Neural cell (in vitro differentiated cells): Measurements from ENCODE around the gene BRIP1. TPM values are rescaled to one million over a fixed set of nuclear protein-coding genes. Genes with fewer than 3 reads are reported as not detected.
"Not testable (repeated sequence)": the region's sequence is repeated elsewhere in the genome, so short reads cannot be mapped to it uniquely, and the experiment has no call there.

Experiments
- H2AFZ ChIP-seq: fragments of 200-600, 300-800 bp; sonication (generic), shearing (Covaris generic); 2 replicates; pipeline ENCODE4 v1.6.0; 2014; ENCODE audit warnings: low read depth, mild to moderate bottlenecking, antibody characterized with exemption, low read length, moderate library complexity
- H3F3A ChIP-seq: fragments of 200-600 bp; shearing (Covaris generic); 2 replicates; pipeline ENCODE4 v1.6.1; 2016; ENCODE audit warnings: mild to moderate bottlenecking, moderate library complexity, mixed read lengths, antibody characterized with exemption, low read length; ENCODE audit not compliant: insufficient read depth, poor library complexity, severe bottlenecking
- H3K27ac ChIP-seq: fragments of 200-600, 300-800 bp; sonication (generic), shearing (Covaris generic); 2 replicates; pipeline ENCODE4 v1.5.1; 2014; ENCODE audit warnings: mild to moderate bottlenecking, low read length, moderate library complexity
- H3K27me3 ChIP-seq: fragments of 300-800, 200-600 bp; sonication (generic), shearing (Covaris generic); 2 replicates; pipeline ENCODE4 v1.6.0; 2014; ENCODE audit warnings: mild to moderate bottlenecking, low read depth, low read length, moderate library complexity; ENCODE audit not compliant: insufficient read depth
- H3K36me3 ChIP-seq: fragments of 300-800, 200-600 bp; sonication (generic), shearing (Covaris generic); 2 replicates; pipeline ENCODE4 v1.5.1; 2014; ENCODE audit warnings: mild to moderate bottlenecking, antibody characterized with exemption, low read length, moderate library complexity; ENCODE audit not compliant: insufficient read depth
- H3K4me2 ChIP-seq: fragments of 300-800, 200-600 bp; sonication (generic), shearing (Covaris generic); 2 replicates; pipeline ENCODE4 v1.6.0; 2014; ENCODE audit warnings: mild to moderate bottlenecking, low read length
- H3K4me3 ChIP-seq: fragments of 300-800, 200-600 bp; sonication (generic), shearing (Covaris generic); 2 replicates; pipeline ENCODE4 v1.5.1; 2014; ENCODE audit warnings: mild to moderate bottlenecking, low read length, moderate library complexity
- H3K79me2 ChIP-seq: fragments of 200-600 bp; shearing (Covaris generic); replicated peaks from 2 replicates; pipeline ENCODE4 v1.6.0; 2014; ENCODE audit warnings: mild to moderate bottlenecking, low read length, moderate library complexity; ENCODE audit not compliant: insufficient read depth
- H3K9ac ChIP-seq: fragments of 300-800, 200-600 bp; sonication (generic), shearing (Covaris generic); 2 replicates; pipeline ENCODE4 v1.6.1; 2016; ENCODE audit warnings: mild to moderate bottlenecking, low read length, mixed read lengths
- H3K9me2 ChIP-seq: fragments of 200-600 bp; shearing (Covaris generic); 2 replicates; pipeline ENCODE4 v1.6.1; 2016; ENCODE audit warnings: mild to moderate bottlenecking, low read length, mixed read lengths; ENCODE audit not compliant: insufficient read depth
- H3K9me3 ChIP-seq: fragments of 200-600, 300-800 bp; sonication (generic), shearing (Covaris generic); 2 replicates; pipeline ENCODE4 v1.6.1; 2016; ENCODE audit warnings: mild to moderate bottlenecking, mixed run types, low read length, moderate library complexity, mixed read lengths
- H4K20me1 ChIP-seq: fragments of 200-600 bp; shearing (Covaris generic); 2 replicates; pipeline ENCODE4 v1.6.1; 2016; ENCODE audit warnings: mild to moderate bottlenecking, mixed run types; ENCODE audit not compliant: insufficient read depth
- CTCF ChIP-seq: fragments of 450-650 bp; IDR thresholded peaks from 2 replicates; pipeline ENCODE4 v1.5.1; 2014; ENCODE audit warnings: antibody characterized with exemption, mild to moderate bottlenecking, moderate library complexity; ENCODE audit not compliant: poor library complexity, severe bottlenecking
- EP300 ChIP-seq: fragments of 450-650 bp; conservative IDR thresholded peaks from 2 replicates; pipeline ENCODE4 v1.6.1; 2014; ENCODE audit warnings: antibody characterized with exemption, mild to moderate bottlenecking, moderate library complexity; ENCODE audit not compliant: poor library complexity, severe bottlenecking
- EZH2 ChIP-seq: fragments of 200-600, 300-800 bp; shearing (Covaris generic), sonication (generic); IDR thresholded peaks from 2 replicates; pipeline ENCODE4 v1.6.1; 2014; ENCODE audit warnings: antibody characterized with exemption, low read length, borderline replicate concordance, mild to moderate bottlenecking; ENCODE audit not compliant: insufficient read depth, poor library complexity, severe bottlenecking
- MXI1 ChIP-seq: fragments of 450-650 bp; conservative IDR thresholded peaks from 2 replicates; pipeline ENCODE4 v1.6.1; 2014; ENCODE audit warnings: antibody characterized with exemption, mild to moderate bottlenecking; ENCODE audit not compliant: poor library complexity, severe bottlenecking
- POLR2AphosphoS5 ChIP-seq: IDR thresholded peaks from 2 replicates; pipeline ENCODE4 v1.6.1; 2012
- RAD21 ChIP-seq: fragments of 450-650 bp; conservative IDR thresholded peaks from 2 replicates; pipeline ENCODE4 v1.6.1; 2014; ENCODE audit warnings: antibody characterized with exemption, mild to moderate bottlenecking, moderate library complexity
- REST ChIP-seq: IDR thresholded peaks from 2 replicates; pipeline ENCODE4 v1.6.1; 2012; ENCODE audit warnings: borderline replicate concordance
- SMC3 ChIP-seq: fragments of 450-650 bp; conservative IDR thresholded peaks from 2 replicates; pipeline ENCODE4 v1.6.1; 2014; ENCODE audit warnings: antibody characterized with exemption, mild to moderate bottlenecking, moderate library complexity; ENCODE audit not compliant: poor library complexity
- TAF1 ChIP-seq: IDR thresholded peaks from 2 replicates; pipeline ENCODE4 v1.6.1; 2012; ENCODE audit warnings: low read depth
- polyA plus RNA-seq: library from polyadenylated mRNA; depleted of rRNA; stranded (reverse); fragments of >200 nt; gene quantifications from 2 replicates; pipeline ENCODE4 v1.2.3, GENCODE V29; 2014

BRIP1 gene
- polyA plus RNA-seq, 1 donor from 2014 or later: 0.47 TPM

- no peak overlapping the region for H2AFZ ChIP-seq
- no peaks in the 10 kb centered on the region for H3K36me3 ChIP-seq
- H4K20me1 ChIP-seq: no peaks in the 10 kb centered on the region
- H3K27me3 ChIP-seq: no peaks in the 10 kb centered on the region
- no peaks in the 10 kb centered on the region for H3F3A ChIP-seq
- no peak overlapping the region for H3K4me2 ChIP-seq
- H3K9me3 ChIP-seq: no peaks in the 10 kb centered on the region
- no peaks in the 10 kb centered on the region for H3K9me2 ChIP-seq
- H3K79me2 ChIP-seq: no peaks in the 10 kb centered on the region
- no peak overlapping the region for H3K27ac ChIP-seq
- H3K9ac ChIP-seq: no peak overlapping the region
- TF ChIP-seq TAF1 (no peak), REST (no peak)
- H3K4me3 ChIP-seq: no peak overlapping the region
Measured at GRCh38 chr17:61731330-61731729, 132.0 kb downstream of the BRIP1 start.

DNA sequence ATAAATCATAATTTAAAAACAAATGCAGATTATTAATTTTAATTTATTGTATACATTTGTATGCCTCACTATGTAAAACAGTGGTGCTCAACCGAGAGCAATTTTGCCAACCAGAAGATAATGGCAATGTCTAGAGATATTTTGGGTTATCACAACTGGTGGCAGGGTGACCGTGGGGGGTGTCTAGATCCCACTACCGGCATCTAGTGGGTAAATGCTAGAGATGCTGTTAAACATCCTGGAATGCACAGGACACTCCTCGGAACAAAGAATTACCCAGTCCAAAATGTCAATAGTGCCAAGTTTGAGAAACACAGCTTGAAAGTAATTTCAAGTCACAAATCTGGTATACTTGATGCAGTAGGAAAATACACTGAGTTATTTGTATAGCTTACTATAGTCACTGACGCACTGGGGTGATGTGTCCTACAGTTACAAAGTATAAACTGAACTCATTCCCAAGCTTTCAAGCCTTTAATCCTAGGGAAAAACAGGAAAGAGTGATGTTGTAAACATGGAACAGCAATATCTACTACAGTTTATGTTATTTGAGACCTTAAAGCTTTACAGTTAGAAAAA lies 133.5 kb downstream of the BRIP1 start:
- H3K36me3 ChIP-seq: no peaks in the 10 kb centered on the region
- no peaks in the 10 kb centered on the region for H3K79me2 ChIP-seq
- no peak overlapping the region for H3K9ac ChIP-seq
- H4K20me1 ChIP-seq: no peaks in the 10 kb centered on the region
- H3K27ac ChIP-seq: no peak overlapping the region
- H3K9me3 ChIP-seq: no peaks in the 10 kb centered on the region
- H3K9me2 ChIP-seq: no peaks in the 10 kb centered on the region
- H3K27me3 ChIP-seq: no peaks in the 10 kb centered on the region
- H3F3A ChIP-seq: no peaks in the 10 kb centered on the region
- H2AFZ ChIP-seq: no peak overlapping the region
- H3K4me3 ChIP-seq: no peak overlapping the region
- TF ChIP-seq TAF1: no peak
- H3K4me2 ChIP-seq: no peak overlapping the region

DNA sequence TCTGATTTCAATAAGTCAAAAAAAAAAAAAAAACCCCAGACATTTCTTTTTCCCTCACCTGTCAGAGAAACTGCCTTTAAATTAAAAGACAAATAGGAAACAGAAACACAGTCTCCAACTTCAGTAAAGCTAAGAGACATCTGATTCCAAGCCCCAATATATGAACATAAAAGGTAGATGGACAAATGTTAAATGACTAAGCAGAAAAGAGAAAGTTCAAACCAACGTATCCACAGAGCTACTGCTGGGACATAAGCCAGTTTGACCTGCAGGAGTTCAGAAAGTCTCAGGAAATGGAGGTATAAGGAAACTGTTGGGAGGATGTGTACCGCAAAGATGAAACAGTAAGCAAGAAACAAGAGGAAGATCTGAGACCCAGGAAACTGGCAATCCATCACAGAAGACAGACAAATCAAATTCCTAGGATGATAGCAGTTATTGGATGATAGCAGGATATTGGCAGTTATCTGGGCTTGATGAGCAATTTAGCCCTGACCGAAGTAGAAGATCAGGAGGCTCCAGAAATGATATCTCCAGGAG lies 135.0 kb downstream of the BRIP1 start:
- no peaks in the 10 kb centered on the region for H3K27me3 ChIP-seq
- no peaks in the 10 kb centered on the region for H4K20me1 ChIP-seq
- TF ChIP-seq MXI1: no peak
- no peak for TF ChIP-seq RAD21
- no peak for TF ChIP-seq EZH2
- no peak for TF ChIP-seq POLR2AphosphoS5
- TF ChIP-seq CTCF: no peak
- no peak for TF ChIP-seq EP300
- TF ChIP-seq SMC3: no peak
- no peak for TF ChIP-seq TAF1
- no peak for TF ChIP-seq REST
- H3K27ac ChIP-seq: no peak overlapping the region
- no peaks in the 10 kb centered on the region for H3K9me3 ChIP-seq
- H3K36me3 ChIP-seq: no peaks in the 10 kb centered on the region
- no peak overlapping the region for H2AFZ ChIP-seq
- H3K9ac ChIP-seq: no peak overlapping the region
- H3K9me2 ChIP-seq: no peaks in the 10 kb centered on the region
- no peak overlapping the region for H3K4me2 ChIP-seq
- H3K4me3 ChIP-seq: no peak overlapping the region
- no peaks in the 10 kb centered on the region for H3F3A ChIP-seq
- H3K79me2 ChIP-seq: no peaks in the 10 kb centered on the region

- not testable (repeated sequence) for H3K9ac ChIP-seq, H3K27me3 ChIP-seq, H3K4me3 ChIP-seq, H3K4me2 ChIP-seq, H3K9me2 ChIP-seq, H3K27ac ChIP-seq, H3K9me3 ChIP-seq, H3F3A ChIP-seq, H3K79me2 ChIP-seq, H4K20me1 ChIP-seq, H3K36me3 ChIP-seq, H2AFZ ChIP-seq
Measured at GRCh38 chr17:61727798-61728197, 135.5 kb downstream of the BRIP1 start.
